GM21825 (cell line): ENCODE measurements around the gene IRF7.

ENCODE experiments used
- ATAC-seq: cut with Tn5 transposase; IDR thresholded peaks from one replicate; pipeline ENCODE4 v1.9.1; 2021; ENCODE audit warnings: mild to moderate bottlenecking, moderate library complexity; ENCODE audit not compliant: unreplicated experiment

Gene IRF7

GRCh38 chr11:567629-568292 lies 48.0 kb downstream of the IRF7 start:
- ATAC-seq, result no peak

GRCh38 chr11:567011-567628 lies 48.6 kb downstream of the IRF7 start:
- no peak for ATAC-seq

- no peak for ATAC-seq
Measured at GRCh38 chr11:565921-566509, 49.7 kb downstream of the IRF7 start.

GRCh38 chr11:563812-564578 lies 51.8 kb downstream of the IRF7 start:
- ATAC-seq, result no peak

GRCh38 chr11:563066-563811 lies 52.5 kb downstream of the IRF7 start:
- ATAC-seq, result no peak
